ENCODE results near the gene WDR7.
"Not testable (repeated sequence)": the region's sequence is repeated elsewhere in the genome, so short reads cannot be mapped to it uniquely, and the experiment has no call there.

The WDR7 gene

GRCh38 chr18:56654280-56654679, 3.1 kb downstream of the WDR7 start:
- DNase-seq (ENCODE audit: low read depth in 2 of 2) = not testable (repeated sequence)

GRCh38 chr18:56658261-56658660, 7.1 kb downstream of the WDR7 start:
- no peak for DNase-seq (ENCODE audit: low read depth in 2 of 2)

GRCh38 chr18:56659111-56659510, 8.0 kb downstream of the WDR7 start:
- no peak for DNase-seq (ENCODE audit: low read depth in 2 of 2)

GRCh38 chr18:56660655-56661054, 9.5 kb downstream of the WDR7 start:
- no peak for DNase-seq (ENCODE audit: low read depth in 2 of 2)

- no peak for DNase-seq (ENCODE audit: low read depth in 2 of 2)
Measured at GRCh38 chr18:56661360-56662062, 10.4 kb downstream of the WDR7 start.

- no peak for DNase-seq (ENCODE audit: low read depth in 2 of 2)
Measured at GRCh38 chr18:56662063-56662408, 10.9 kb downstream of the WDR7 start.

GRCh38 chr18:56662502-56662901, 11.3 kb downstream of the WDR7 start:
- no peak for DNase-seq (ENCODE audit: low read depth in 2 of 2)

GRCh38 chr18:56662902-56663301, 11.7 kb downstream of the WDR7 start:
- DNase-seq (ENCODE audit: low read depth in 2 of 2) = no peak

GRCh38 chr18:56672391-56672790, 21.2 kb downstream of the WDR7 start:
- DNase-seq (ENCODE audit: low read depth in 2 of 2) = no peak

- no peak for DNase-seq (ENCODE audit: low read depth in 2 of 2)
Measured at GRCh38 chr18:56672981-56673380, 21.8 kb downstream of the WDR7 start.

GRCh38 chr18:56676639-56677038, 25.5 kb downstream of the WDR7 start:
- no peak for DNase-seq (ENCODE audit: low read depth in 2 of 2)

GRCh38 chr18:56678836-56679565, 27.8 kb downstream of the WDR7 start:
- no peak for DNase-seq (ENCODE audit: low read depth in 2 of 2)

- no peak for DNase-seq (ENCODE audit: low read depth in 2 of 2)
Measured at GRCh38 chr18:56684277-56684676, 33.1 kb downstream of the WDR7 start.

GRCh38 chr18:56691530-56691929, 40.4 kb downstream of the WDR7 start:
- no peak for DNase-seq (ENCODE audit: low read depth in 2 of 2)

- no peak for DNase-seq (ENCODE audit: low read depth in 2 of 2)
Measured at GRCh38 chr18:56696966-56697365, 45.8 kb downstream of the WDR7 start.

GRCh38 chr18:56702946-56703345, 51.8 kb downstream of the WDR7 start:
- DNase-seq (ENCODE audit: low read depth in 2 of 2) = no peak

- no peak for DNase-seq (ENCODE audit: low read depth in 2 of 2)
Measured at GRCh38 chr18:56709463-56709862, 58.3 kb downstream of the WDR7 start.

- DNase-seq (ENCODE audit: low read depth in 2 of 2) = no peak
Measured at GRCh38 chr18:56711708-56712445, 60.7 kb downstream of the WDR7 start.

GRCh38 chr18:56712761-56713160, 61.6 kb downstream of the WDR7 start:
- no peak for DNase-seq (ENCODE audit: low read depth in 2 of 2)

- no peak for DNase-seq (ENCODE audit: low read depth in 2 of 2)
Measured at GRCh38 chr18:56715121-56715520, 64.0 kb downstream of the WDR7 start.

- no peak for DNase-seq (ENCODE audit: low read depth in 2 of 2)
Measured at GRCh38 chr18:56716692-56717146, 65.6 kb downstream of the WDR7 start.

GRCh38 chr18:56721031-56721430, 69.9 kb downstream of the WDR7 start:
- no peak for DNase-seq (ENCODE audit: low read depth in 2 of 2)

GRCh38 chr18:56721491-56721890, 70.3 kb downstream of the WDR7 start:
- DNase-seq (ENCODE audit: low read depth in 2 of 2) = no peak
